ENCODE measurements around the gene DNTT. TPM values are rescaled to one million over a fixed set of nuclear protein-coding genes. Genes with fewer than 3 reads are reported as not detected.

DNTT gene
- total RNA-seq (2014; rRNA removed; shearing (Covaris generic)) (not detected in 2 replicates), polyA plus RNA-seq (2016; fragmentation: Nextera tagmentation; extraction: Ambion mirVana) (not detected in 2 replicates)
- long read RNA-seq, result 0 reads

DNA sequence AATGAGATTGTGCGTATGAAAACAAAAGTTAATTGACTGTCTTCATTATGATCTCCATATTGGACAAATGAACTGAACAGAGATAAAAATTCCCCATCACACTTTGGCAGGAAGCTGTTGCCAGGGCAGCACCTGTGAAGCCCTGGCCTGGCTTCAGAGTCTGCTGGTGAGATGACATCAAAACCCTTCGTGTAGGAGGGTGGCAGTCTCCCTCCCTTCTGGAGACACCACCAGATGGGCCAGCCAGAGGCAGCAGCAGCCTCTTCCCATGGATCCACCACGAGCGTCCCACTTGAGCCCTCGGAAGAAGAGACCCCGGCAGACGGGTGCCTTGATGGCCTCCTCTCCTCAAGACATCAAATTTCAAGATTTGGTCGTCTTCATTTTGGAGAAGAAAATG, at the start of gene DNTT:
TSS of gene DNTT (plus strand) at position 205 of the 400 bp plus-strand sequence. CDS start at position 269, 64 bp downstream.
- H3K36me3 Mint-ChIP-seq (ENCODE audit: low read depth), result no peaks in the 10 kb centered on the region
- H3K4me3 Mint-ChIP-seq, result no peak within 1 kb of the TSS
- H3K27ac Mint-ChIP-seq, result no peak within 1 kb of the TSS
- no peaks in the 10 kb centered on the region for H3K79me2 ChIP-seq (replicated peaks; ENCODE audit: insufficient read depth)
- H3K4me1 ChIP-seq (ENCODE audit: insufficient read depth), result peaks cover 15% of the 10 kb centered on the region
- H3F3A ChIP-seq (replicated peaks; ENCODE audit: low read depth), result 0 out of 2 replicates have a peak, but pooled peaks cover 6% of the 10 kb centered on the region
- DNase-seq (ENCODE audit: low spot score) (no peak), ATAC-seq (no peak)
- peaks cover 34% of the 10 kb centered on the region for H3K4me1 Mint-ChIP-seq
- peak within 1 kb of the TSS; percentile 12; the same call in 1 of the 2 replicates for H2AFZ ChIP-seq
- no peak within 1 kb of the TSS for H3K4me2 ChIP-seq
- no peaks in the 10 kb centered on the region for H4K20me1 ChIP-seq (replicated peaks; ENCODE audit: insufficient read depth)
- TF ChIP-seq, protein P1, sequence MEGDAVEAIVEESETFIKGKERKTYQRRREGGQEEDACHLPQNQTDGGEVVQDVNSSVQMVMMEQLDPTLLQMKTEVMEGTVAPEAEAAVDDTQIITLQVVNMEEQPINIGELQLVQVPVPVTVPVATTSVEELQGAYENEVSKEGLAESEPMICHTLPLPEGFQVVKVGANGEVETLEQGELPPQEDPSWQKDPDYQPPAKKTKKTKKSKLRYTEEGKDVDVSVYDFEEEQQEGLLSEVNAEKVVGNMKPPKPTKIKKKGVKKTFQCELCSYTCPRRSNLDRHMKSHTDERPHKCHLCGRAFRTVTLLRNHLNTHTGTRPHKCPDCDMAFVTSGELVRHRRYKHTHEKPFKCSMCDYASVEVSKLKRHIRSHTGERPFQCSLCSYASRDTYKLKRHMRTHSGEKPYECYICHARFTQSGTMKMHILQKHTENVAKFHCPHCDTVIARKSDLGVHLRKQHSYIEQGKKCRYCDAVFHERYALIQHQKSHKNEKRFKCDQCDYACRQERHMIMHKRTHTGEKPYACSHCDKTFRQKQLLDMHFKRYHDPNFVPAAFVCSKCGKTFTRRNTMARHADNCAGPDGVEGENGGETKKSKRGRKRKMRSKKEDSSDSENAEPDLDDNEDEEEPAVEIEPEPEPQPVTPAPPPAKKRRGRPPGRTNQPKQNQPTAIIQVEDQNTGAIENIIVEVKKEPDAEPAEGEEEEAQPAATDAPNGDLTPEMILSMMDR (conservative IDR thresholded peaks at IDR 0.05; ENCODE audit: low read depth in 2 of 2), result no peak
- TF ChIP-seq ZNF114 (CRISPR knock-in tag; IDR thresholded peaks at IDR 0.05), result no peak
- TF ChIP-seq ZNF462 (CRISPR knock-in tag; IDR thresholded peaks at IDR 0.05), result no peak
- no peak for TF ChIP-seq ETS1 (IDR thresholded peaks at IDR 0.05)
- TF ChIP-seq EZH2phosphoT487 (IDR thresholded peaks at IDR 0.05; ENCODE audit: unreplicated experiment), result no peak
- no peak for TF ChIP-seq POLR2AphosphoS5 (IDR thresholded peaks at IDR 0.05; ENCODE audit: low read depth)
- no peak for TF ChIP-seq STAT1 (IDR thresholded peaks at IDR 0.05; ENCODE audit: unreplicated experiment)
- no peak for TF ChIP-seq CREB1 (CRISPR knock-in tag; IDR thresholded peaks at IDR 0.05; ENCODE audit: low read depth)
- no peak within 1 kb of the TSS for H3K4me3 ChIP-seq
- 0 out of 2 replicates have a peak, but pooled peaks cover 2% of the 10 kb centered on the region for H3K9me2 ChIP-seq (ENCODE audit: insufficient read depth)
- H3K27me3 Mint-ChIP-seq (ENCODE audit: insufficient read depth, low read depth, poor library complexity), result peaks cover 9% of the 10 kb centered on the region
- H3K27me3 ChIP-seq (ENCODE audit: insufficient read depth), result no peaks in the 10 kb centered on the region
- no peaks in the 10 kb centered on the region for H3K9me3 Mint-ChIP-seq
- no peaks in the 10 kb centered on the region for H3K36me3 ChIP-seq (ENCODE audit: insufficient read depth)
- no peak within 1 kb of the TSS for H3K27ac ChIP-seq (ENCODE audit: low read depth)

Measured in GM23338 (cell line).